HG02623 (cell line): ENCODE data around the gene CAPZB.

Experiments
- ATAC-seq: cut with Tn5 transposase; IDR thresholded peaks from one replicate; pipeline ENCODE4 v1.9.1; 2021; ENCODE audit warnings: moderate library complexity; ENCODE audit not compliant: unreplicated experiment

CAPZB gene

DNA sequence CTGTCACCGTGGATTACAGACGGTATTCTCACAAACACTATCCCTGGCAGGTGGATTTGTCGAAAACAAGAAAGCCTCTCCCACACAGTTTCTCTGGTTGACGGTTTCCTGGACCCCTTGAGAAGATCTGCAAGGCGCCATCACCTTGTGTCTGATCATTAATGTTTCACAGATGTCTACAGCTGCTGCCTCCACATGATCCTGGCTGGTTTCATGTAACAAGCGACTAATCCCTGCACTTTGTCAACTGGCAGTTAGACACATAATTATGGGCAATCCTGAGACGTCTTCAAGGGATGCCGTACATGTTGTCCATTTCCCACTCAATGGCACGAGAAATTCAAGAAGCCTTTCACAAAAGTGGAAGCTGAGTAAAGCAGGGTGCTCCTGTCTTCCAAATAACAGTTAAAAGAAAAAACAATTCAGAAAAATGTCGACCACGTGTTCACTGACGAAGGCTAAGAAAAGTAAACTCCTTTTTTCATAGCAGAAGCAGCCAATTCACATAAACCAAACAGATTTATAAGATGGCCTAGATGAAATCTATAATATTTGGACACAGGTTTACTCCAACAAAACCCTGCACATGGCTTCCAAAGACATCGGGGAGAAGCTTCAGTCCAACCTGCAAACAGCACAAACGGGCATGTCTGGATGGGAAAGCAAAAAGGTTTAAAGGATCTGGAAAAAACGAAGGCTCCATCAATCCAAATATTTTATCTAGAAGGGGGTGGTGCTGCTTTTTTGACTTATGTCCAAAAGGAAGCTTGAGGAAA lies 52.2 kb downstream of the CAPZB start:
- ATAC-seq, result no peak

DNA sequence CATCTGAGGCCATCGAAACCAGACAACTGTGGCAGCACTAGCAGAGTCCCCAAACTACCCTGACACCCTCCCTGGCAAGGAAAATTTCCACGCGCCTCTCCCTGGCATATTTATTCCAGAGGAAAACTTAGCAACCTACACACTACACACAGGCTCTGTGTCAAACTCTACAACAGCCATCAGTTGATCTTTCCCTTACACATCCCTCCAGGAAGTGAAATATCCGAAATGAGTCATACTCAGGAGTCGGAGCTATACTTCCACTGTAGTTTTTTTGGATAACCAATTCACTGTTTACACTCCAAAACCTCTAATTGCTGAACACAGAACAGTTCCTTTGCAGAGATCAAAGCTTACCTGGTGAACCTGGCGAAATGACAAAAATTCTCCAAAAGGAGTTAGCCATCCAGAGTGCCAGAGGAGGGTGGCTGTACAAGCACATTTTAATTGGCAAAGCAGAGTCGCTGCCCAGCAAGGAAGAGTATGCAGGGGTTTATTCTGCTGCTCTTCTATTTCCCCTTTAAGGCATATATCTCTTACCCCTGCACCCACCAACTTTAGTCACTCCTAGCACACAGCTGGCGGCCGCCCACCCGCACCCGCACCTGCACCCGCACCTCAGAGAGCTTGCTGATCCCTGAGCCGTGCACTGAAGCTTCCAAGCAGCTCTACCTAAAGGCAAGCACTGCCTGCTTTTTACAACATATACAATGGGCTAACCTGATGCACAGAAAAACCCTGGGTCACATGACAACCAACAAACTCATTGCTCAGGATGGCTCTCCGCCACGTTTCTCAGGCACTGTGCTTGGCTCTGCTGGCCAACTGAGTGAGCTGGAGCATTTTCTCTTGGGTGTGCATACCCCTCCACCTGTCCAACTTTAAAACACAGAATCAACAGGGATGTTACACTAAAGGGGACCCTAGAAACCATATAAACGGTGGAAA lies 54.9 kb downstream of the CAPZB start:
- no peak for ATAC-seq

DNA sequence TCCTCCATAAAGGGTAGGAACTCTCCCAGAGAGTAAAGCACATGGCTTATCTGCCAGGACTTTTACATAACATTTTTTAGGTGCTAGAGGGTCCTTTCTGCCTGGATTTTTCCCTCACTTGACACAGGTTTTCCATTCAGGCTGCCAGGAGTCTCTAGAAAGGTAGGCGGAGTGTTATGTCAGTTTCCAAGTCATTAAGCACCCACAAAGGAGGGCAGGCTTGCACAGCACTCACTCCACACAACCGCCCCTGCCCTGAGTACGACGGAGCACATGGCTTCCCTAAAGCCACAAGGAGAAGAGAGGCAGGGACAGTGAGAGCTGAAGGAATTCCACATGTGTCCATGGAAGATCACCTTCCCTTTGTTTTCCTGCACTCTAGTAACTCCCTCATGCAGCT lies 55.7 kb downstream of the CAPZB start:
- no peak for ATAC-seq

DNA sequence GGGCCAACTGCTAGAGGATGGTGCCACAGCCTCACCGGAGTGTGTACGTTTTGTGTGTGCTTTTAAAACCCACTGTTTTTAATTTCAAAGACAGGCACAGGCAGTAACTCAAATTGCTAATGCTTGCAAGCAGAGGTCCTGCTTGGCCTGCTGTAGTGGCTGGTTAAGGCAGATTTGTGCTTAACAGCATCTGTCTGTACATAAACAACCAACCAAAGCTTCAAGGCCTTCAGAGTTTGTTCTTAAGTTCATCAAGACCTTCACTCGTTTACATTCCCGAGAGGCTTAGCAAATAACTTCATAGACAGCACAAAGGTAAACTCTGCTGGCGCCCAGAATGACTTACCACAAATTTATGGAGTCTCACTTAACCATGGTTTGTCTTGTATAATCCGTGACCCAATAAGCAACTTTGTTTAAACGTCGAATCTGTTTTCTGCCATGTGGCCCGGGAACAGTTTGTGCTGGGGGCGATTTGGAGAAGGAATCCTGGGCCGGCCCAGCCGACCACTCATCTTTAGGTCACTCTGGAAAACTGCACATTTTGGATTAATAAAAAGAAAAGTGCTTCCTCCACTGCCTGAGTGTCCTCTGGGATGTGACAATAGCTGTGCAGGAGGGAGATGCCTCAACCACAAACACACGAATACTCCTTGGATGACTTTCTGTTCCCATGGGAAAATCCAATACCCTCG lies 58.1 kb downstream of the CAPZB start:
- ATAC-seq, result no peak

DNA sequence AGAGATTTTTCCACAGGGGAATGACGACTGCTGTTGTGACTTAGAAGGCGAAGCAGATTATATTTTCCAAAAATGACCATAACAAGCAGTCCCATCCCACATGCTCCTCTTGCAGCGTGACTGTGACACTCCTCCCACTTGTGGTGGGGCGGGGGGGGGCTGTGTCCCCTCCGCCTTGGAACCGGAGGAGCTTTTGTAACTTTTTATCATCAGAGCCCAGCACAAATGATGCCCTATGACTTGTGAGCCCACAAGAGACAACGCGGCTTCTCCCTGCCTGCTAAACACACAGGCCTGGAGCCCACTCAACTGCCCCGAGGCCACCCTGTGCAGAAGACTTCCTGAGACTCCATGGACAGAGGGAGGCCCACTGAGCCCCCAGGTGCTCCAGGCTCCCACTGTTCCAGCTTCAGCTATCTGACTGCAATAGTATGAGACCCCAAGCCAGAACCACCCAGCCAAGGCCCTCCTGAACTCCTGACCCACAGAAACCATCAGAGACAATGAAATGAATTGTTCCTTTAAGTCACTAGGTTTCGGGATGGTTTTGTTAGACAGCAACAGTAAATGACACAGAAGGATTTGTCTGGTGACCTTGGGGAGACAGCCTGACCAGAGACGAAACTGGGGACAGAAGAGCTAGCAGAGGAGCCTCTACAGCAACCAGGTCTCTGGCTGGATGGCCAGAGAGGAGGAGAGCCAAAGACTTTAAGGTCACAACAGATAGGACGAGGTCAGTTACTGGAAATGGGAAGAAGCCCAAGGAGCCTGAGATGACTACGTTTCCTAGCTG lies 58.8 kb downstream of the CAPZB start:
- ATAC-seq, result no peak

DNA sequence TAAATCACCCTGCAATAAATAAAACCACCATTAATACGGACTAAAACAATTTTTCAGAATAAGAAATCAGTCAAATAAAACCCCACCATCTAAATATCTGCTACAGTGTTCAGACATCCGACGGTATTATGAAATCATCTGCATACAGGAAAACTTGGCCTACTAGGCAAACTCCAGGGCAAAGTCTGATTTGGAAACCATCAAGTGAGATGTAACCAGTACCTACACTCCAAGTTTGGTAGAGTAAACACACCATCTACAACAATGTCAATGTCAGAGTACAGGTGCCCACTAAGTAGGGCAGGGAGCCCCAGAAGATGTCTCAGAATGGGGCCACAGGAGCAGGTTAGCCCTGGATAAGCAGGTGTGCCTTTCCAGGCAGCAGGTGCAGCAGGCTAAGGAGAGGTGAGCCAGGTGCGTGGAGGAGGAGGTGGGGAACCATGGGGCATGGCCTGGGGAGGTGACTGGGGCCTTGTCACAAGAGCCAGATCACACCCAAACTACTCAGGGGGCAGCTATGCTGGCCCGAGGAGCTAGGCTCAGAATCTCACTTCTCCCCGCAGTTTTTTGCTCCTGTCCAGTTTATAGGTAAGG lies 59.6 kb downstream of the CAPZB start:
- ATAC-seq, result no peak

DNA sequence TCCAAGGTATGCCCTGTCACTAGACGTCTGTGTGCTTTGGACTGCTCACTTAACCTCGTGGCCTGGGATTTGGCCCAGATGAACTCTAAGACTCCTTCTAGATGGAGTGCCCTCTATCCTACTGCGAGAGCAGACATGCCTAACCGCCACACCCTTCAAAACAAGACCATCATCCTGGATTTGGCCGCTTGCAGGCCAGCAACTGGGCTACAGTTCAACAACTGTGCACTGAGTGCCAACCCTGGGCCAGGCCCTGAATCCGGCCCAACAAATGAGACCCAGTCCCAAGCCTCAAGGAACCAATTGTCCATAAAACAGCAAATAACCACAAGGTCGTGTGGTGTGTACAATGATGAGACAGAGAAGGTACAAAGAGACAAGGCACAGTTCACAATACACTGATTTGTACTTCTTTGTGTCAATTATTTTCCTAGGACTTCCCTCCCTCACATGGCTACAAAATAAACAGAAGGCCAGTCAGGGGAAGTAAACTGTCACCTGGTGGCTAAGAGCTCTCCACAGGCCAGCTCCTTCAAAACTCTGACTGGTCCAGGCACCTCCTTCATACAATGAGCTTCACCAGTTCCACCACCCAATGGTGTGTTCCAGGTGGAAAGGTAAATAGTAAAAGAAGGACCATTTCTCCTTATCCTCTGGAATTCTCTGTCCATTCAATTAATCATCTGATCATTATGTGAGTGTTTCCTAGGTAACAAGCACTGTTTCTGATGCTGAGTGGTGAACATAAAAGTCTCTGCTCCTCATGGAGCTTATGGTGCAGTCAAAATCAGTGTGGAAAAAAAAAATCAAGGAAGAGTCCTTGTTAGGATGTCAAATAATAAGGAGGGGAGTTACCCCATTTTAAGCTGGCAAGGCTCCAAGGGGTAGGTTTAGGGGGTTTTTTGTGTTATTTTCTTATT lies 60.4 kb downstream of the CAPZB start:
- no peak for ATAC-seq

DNA sequence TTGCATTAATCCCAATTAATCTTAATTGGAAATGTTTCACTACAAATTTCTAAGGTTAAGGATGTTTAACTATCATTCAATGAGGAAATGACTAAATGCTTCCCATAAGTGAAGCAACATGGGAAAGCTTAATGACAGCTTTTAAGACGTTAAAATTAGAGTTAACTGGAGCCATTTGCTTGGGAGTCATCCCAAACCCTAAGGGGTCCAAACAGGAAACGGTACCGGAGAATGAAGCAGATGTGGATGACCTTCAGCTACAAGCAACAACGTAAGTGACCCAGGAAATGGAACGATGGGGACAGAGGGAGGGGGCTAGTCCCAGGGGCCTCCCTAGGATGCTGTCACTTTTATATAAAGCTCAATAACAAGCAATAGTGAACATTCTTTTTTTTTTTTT lies 62.2 kb downstream of the CAPZB start:
- ATAC-seq, result no peak

DNA sequence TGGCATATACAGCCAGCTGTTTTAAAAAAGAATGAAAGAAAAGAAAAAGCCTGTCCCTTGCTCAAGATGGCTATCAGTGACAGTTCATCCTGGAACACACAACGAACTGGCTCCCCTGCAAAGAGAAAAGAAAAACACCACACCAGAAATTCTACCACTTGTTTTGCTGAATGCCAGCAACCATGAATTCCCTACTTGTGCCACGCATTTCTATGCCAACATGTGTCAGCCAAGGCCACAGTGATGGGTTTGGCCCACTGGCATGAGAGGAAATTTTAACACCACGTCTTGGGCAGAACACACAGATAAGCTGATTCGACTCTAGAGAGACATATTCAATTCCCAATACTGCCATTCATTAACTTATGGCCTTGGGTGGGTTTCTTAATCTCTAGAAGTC lies 64.0 kb downstream of the CAPZB start:
- no peak for ATAC-seq

DNA sequence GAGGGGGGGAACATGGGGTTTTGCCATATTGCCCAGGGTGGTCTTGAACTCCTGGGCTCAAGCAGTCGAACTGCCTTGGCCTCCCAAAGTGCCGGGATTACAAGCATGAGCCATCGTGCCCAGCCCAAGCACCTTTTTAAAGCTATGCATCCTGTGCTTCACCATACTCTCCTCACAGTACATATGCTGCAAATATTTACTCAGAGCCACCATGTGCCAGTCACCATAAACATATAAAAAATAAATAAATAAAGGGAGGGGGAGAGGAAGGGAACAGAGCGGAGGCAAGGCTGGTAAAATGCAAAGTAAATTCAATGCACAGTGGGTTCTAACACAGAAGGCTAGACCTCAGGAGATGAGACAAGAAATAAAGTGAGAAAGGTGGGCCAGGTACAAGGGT lies 64.7 kb downstream of the CAPZB start:
- no peak for ATAC-seq

DNA sequence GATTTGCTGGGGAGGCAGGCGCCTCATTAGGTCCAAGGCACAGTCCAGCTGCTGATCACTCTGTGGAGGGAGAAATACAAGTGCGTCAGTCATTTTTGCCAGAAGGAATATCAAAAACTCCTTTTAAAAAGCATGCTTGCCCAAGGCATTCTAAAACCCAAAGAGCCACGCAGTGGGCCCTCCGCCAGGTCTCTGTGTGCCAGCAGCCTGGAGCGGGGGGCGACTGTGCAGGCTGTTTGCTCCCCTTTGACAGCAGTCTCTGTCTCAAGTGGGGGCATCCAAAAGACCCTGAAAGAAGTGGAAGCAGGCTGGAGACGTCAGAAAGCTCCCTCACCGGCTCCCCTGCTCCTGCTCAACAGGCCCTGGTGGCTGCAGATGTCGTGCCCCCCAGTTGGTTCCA lies 65.6 kb downstream of the CAPZB start:
- ATAC-seq, result no peak

DNA sequence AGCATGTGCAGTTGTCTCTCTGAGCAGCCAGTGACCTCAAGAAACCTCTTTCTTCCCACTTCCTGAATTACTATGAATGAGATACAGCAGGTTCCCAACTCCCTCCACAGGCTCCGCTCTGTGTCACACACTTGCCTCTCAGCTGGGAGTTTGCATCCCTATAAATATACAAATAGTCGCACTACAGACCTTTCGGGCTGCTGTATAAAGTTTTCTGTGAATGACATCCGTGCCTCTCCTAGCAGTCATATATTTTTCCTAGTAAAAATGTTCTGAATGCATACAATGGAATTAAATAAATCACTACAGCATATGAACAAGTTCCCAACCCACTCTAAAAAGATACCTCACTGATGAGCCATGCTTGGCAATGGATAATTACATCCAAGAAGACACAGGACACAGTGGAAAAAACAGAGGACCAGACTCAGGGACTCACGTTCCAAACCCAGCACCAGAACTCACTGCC lies 66.8 kb downstream of the CAPZB start:
- ATAC-seq, result no peak

DNA sequence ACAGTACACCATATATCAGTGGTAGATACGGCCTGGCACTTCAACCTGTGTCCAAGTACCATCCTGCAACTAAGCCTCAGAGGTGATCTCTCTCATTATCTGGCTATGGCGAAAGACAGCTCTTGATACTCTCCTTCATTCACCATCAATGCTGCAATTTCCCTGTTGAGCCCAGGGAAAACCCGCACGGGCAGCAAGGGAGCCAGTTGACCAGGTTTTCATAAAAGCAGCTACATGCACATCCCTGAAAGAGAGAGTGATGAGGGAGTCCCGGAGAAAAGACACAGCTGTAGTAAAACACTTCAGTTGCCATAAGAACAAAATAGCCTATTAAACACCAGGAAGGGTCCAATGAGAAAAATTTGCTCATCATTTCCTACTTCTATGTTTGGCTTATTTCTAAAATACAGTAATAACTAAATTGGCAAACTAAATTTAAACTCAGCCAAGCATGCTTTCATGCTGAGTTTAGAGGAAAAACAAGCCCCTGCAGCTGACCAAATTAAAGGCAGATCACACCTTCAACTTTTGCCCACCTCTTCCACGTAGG lies 68.3 kb downstream of the CAPZB start:
- no peak for ATAC-seq

DNA sequence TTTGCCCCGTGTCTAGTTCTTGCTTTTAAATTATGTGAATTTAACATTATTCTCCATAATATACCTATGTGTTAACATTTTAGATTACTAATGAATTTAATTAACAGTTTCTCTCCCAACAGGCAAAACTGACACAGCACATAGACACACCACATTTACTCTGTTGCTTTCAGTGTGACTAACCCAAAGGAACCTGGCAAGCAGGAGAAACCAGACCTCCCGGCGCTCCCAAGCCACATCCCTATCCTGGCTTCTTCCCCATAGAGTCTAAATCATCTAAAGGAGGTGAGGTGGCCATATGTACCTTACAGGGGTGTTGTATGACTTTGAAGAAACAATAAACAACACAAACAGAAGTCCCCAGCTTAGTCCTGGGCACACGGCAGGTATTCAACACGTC lies 69.2 kb downstream of the CAPZB start:
- no peak for ATAC-seq

DNA sequence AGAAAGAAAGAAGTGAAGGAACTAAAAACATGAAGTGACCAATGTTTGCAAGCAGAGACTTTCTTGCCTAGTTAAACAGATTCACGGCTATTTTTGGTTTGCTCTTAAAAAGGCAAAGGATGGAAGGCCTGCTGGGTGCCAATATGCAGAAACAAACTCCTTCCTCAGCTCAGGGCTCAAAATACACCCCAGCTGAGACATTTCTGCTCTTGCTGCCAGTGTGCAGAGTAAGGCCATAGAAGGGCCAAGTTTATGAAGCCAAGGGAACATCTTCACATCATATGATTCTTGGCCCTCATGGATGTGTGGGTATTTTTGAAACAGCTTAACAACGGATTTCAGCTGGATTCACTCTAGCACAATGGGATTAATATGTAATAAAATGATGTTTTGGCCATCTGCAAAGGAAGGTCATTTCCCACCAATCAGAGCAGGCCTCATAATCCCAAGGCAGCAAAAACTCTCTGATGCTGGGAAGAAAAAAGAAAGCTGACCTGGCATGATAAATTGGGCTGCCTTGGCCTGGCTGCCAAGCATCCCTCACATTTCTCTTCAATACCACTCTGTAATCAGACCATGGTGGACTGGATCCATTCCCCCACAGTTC lies 70.7 kb downstream of the CAPZB start:
- ATAC-seq, result no peak

DNA sequence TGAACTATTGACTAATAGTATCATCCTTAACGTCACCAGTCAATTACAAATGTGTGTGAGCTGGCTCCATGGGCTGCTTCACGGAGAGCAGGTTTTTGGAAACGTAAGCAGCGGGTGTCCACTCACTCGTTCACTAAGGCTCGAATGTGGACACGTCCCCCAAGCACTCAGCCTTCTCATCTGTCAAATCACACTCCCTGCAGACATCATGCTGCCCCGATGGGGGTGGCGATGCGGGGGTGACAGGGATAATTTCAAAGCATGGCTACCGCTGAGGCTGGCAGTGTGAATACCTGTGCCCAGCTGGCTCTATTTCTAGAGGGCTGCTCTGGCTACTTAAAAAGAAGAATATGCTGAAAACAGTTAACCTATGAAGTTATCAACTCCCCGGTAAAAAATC lies 71.3 kb downstream of the CAPZB start:
- no peak for ATAC-seq

DNA sequence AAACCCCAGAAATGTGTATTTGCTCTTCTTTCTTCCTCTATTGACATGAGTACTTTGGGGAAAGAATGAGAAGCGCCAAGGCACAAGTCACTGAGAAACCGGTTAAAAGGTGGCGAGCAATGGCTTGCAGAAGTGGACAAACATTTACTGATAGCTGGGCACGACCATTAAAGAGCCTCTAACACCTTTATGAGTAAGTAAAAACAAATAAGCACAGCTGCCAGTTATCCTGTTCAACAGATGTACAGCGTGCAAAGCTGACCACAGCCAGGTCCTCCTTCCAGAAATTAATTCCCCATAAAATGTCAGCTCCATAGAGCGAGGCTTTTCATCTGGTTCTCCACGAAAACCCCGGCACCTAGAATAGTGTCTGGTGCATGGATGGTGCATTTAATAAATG lies 72.7 kb downstream of the CAPZB start:
- no peak for ATAC-seq

DNA sequence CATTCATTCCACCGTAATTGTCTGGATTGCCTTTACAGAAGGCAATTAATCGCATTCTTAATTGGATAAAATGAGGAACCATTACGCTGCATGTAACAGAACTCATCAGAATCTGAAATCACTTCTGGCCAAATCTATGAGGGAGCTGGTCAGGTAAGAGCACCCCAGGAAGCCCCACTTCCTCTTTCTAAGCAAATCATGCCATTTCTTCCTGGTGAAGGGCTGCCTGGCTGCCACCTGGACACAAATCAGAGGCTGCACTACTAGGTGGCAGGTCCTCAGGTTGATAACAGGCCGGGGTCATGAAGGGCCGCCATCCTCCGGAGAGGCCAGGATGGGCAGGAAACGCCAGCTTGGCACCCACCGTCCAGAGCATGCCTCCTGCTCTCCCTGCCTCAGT lies 73.7 kb downstream of the CAPZB start:
- no peak for ATAC-seq

DNA sequence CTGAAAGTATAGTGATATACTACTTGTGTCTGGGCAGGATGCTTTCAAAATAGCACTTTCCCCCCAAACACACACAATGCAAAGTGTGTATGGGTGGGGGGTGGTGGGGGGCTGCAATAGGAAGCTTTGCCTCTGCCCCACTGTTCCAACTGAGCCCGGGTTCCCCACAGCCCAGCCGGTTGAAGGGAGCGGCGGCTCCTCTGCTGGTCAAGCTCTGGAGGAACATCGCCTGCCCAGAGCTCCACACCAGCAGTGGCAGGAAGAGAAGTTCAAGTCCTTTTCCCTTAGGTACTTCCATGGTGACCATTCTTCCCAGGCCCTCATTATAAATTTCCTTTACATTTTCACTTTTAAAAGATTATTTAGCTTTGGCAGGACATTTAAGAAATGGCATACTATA lies 74.9 kb downstream of the CAPZB start:
- no peak for ATAC-seq
